Sigmoid colon (tissue), 7 donors: ENCODE results near the gene PARD3. TPM values are rescaled to one million over a fixed set of nuclear protein-coding genes. Genes with fewer than 3 reads are reported as not detected.

Experiments
- DNase-seq: peaks from one replicate; pipeline ENCODE4 v3.0.0-alpha.2; 2019
- H3K27ac ChIP-seq, 4 donors: fragments of 200-600 bp; sonication (generic); one replicate each; pipeline ENCODE4 v1.5.1; 2016 to 2019; ENCODE audit warnings: mild to moderate bottlenecking in 1 of 4
- H3K27me3 ChIP-seq, 3 donors: fragments of 200-600 bp; sonication (generic); one replicate each; pipeline ENCODE4 v1.5.1; 2019; ENCODE audit warnings: mild to moderate bottlenecking in 1 of 3
- H3K36me3 ChIP-seq, 4 donors: fragments of 200-600 bp; sonication (generic); one replicate each; pipeline ENCODE4 v1.5.1; 2016 to 2019
- H3K4me1 ChIP-seq, 4 donors: fragments of 200-600 bp; sonication (generic); one replicate each; pipeline ENCODE4 v1.5.1; 2017 to 2019
- H3K4me3 ChIP-seq, 4 donors: fragments of 200-600 bp; sonication (generic); one replicate each; pipeline ENCODE4 v1.5.1; 2017 to 2019; ENCODE audit warnings: mild to moderate bottlenecking in 2 of 4, moderate library complexity in 1 of 4
- H3K9me3 ChIP-seq, 4 donors: fragments of 200-600 bp in 3 of 4; sonication (generic) in 3 of 4; one replicate each; pipeline versions ENCODE4 v1.5.1 to v1.6.1; 2013 to 2019
- EP300 ChIP-seq, 4 donors: sonication (generic); formaldehyde crosslinking; IDR thresholded peaks; one replicate each; pipeline ENCODE4 v1.6.1; 2017; ENCODE audit warnings: antibody characterized with exemption in 4 of 4
- POLR2A ChIP-seq, 2 donors: fragments of 450-650 bp; IDR thresholded peaks; one replicate each; pipeline ENCODE4 v1.6.1; 2016; ENCODE audit warnings: antibody characterized with exemption in 2 of 2, mild to moderate bottlenecking in 2 of 2, moderate library complexity in 2 of 2
- POLR2AphosphoS5 ChIP-seq, 4 donors: sonication (generic); formaldehyde crosslinking; IDR thresholded peaks; one replicate each; pipeline ENCODE4 v1.6.1; 2017; ENCODE audit warnings: antibody characterized with exemption in 4 of 4
- WGBS, 2 donors: extraction: QIAGEN DNeasy Blood & Tissue Kit; methylation state at CpG; one replicate each; pipeline ENCODE4 v1.1.7; 2013; 5-methylcytosine and 5-hydroxymethylcytosine counted together
- intact Hi-C: fragments of 100-400 bp; cut with DNase I; formaldehyde crosslinking; loops from one replicate; pipeline ENCODE4 v1.15.1; 2023
- polyA plus RNA-seq, 3 donors: library from polyadenylated mRNA; stranded (reverse); fragments of 200-250 nt; gene quantifications; one replicate each; pipeline ENCODE4 v1.2.3, GENCODE V29; 2013
- total RNA-seq, 4 donors: library from RNA; depleted of rRNA; stranded (reverse); fragments of >200 nt; gene quantifications; one replicate each; pipeline ENCODE4 v1.1.0, GENCODE V29; 2016
- TF ChIP-seq, protein P1 (sequence below), 4 experiments: fragments of 450-650 bp in 3 of 4; fragments of 200-600 bp in 1 of 4; IDR thresholded peaks; one replicate each; pipeline ENCODE4 v1.5.1; 2016 to 2019; ENCODE audit warnings: antibody characterized with exemption in 4 of 4, mild to moderate bottlenecking in 3 of 4, moderate library complexity in 2 of 4
- donor health status: healthy with polysubstance abuse.
- donor health status: Bipolar disorder and iron deficiency.
- donor health status: healthy.

The PARD3 gene
- total and polyA plus RNA-seq, 7 donors = 17.5 to 96.4 (median 75.9) TPM

DNA sequence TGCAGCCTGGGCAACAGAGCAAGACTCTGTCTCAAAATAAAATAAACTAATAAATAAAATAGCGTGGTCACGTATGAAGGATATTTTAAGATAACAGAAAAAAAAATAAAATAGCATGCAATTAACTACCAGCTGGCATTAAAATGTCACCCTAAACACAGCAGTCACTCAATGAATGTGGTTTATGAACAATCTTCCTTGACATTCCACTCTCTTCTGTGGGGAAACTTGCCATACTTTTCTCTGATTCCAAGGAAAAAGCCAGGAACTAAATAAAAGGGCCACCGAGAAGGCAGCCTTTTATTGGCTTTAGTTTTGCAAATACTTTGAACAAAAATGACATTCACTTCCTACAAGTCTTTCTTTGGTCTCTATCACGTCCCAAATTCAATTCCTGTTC, 266.6 kb downstream of the PARD3 start:
- H3K4me3 ChIP-seq = no peak overlapping the region
- 75 to 83% methylated on average over 4 of the region's 4 CpGs for WGBS, 2 donors
- intact Hi-C loops = no loop called here
- no peak overlapping the region for H3K27ac ChIP-seq
- H3K27me3 ChIP-seq = no peaks in the 10 kb centered on the region
- no peaks in the 10 kb centered on the region for H3K36me3 ChIP-seq
- no peak for TF ChIP-seq POLR2AphosphoS5 (IDR thresholded peaks at IDR 0.05)
- TF ChIP-seq POLR2A (IDR thresholded peaks at IDR 0.05) = no peak
- TF ChIP-seq, protein P1, sequence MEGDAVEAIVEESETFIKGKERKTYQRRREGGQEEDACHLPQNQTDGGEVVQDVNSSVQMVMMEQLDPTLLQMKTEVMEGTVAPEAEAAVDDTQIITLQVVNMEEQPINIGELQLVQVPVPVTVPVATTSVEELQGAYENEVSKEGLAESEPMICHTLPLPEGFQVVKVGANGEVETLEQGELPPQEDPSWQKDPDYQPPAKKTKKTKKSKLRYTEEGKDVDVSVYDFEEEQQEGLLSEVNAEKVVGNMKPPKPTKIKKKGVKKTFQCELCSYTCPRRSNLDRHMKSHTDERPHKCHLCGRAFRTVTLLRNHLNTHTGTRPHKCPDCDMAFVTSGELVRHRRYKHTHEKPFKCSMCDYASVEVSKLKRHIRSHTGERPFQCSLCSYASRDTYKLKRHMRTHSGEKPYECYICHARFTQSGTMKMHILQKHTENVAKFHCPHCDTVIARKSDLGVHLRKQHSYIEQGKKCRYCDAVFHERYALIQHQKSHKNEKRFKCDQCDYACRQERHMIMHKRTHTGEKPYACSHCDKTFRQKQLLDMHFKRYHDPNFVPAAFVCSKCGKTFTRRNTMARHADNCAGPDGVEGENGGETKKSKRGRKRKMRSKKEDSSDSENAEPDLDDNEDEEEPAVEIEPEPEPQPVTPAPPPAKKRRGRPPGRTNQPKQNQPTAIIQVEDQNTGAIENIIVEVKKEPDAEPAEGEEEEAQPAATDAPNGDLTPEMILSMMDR (IDR thresholded peaks at IDR 0.05) = no peak
- no peak for TF ChIP-seq EP300 (IDR thresholded peaks at IDR 0.05)
- no peak for DNase-seq
- H3K9me3 ChIP-seq = no peaks in the 10 kb centered on the region
- peaks cover 0 to 34% (median 21%) of the 10 kb centered on the region in 4 donors for H3K4me1 ChIP-seq

DNA sequence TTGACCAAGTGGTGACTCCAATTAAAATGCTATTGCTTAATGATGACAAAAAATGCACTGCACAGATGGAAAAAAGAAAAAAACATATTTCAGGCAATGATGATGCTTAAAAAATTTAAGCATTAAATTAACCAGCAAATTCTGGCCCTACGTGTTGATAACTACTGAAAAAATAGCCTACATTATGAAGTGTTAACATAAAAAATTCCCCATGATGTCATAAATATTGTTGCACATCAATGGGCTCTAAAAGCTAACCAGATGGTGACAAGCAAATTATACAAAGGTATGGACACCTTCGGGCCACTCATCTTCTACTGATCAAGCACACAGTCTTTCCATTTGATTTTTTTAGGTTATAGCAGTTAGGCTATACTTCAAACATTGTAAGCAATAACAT, 267.4 kb downstream of the PARD3 start:
- Histone ChIP-seq H3K4me1 (peaks cover 0 to 34% (median 21%) of the 10 kb centered on the region in 4 donors), H3K27me3 (no peaks in the 10 kb centered on the region), H3K9me3 (no peaks in the 10 kb centered on the region), H3K27ac (no peak overlapping the region), H3K4me3 (no peak overlapping the region), H3K36me3 (no peaks in the 10 kb centered on the region)
- TF ChIP-seq POLR2AphosphoS5 (IDR thresholded peaks at IDR 0.05) = no peak
- no peak for TF ChIP-seq EP300 (IDR thresholded peaks at IDR 0.05)
- TF ChIP-seq, protein P1 (IDR thresholded peaks at IDR 0.05) = no peak
- no peak for DNase-seq
- intact Hi-C loops = no loop called here
- WGBS, 2 donors = 84 to 86% methylated on average over 2 of the region's 2 CpGs

DNA sequence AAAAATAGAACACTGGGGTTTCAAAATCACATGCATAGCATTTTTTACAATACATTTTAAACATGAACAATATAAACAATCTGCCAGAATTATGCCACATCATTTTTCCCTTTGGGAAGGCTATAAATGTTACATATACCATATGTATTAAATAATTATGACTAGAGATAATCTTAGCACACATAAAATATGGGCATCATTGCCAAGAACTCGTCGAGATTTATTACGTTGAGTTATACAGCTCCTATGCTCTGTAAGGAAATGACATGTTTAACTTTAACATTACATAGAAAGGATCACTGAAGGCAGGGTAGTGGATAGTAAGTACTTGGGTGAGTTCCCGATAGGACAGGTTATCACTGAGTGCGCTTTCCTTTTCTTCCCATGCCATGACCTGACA, 267.8 kb downstream of the PARD3 start:
- Histone ChIP-seq H3K9me3 (no peaks in the 10 kb centered on the region), H3K36me3 (no peaks in the 10 kb centered on the region), H3K4me1 (peaks cover 0 to 34% (median 21%) of the 10 kb centered on the region in 4 donors), H3K27me3 (no peaks in the 10 kb centered on the region), H3K27ac (no peak overlapping the region), H3K4me3 (no peak overlapping the region)
- TF ChIP-seq, protein P1 (IDR thresholded peaks at IDR 0.05) = no peak
- TF ChIP-seq POLR2A (IDR thresholded peaks at IDR 0.05) (no peak), EP300 (IDR thresholded peaks at IDR 0.05) (no peak), POLR2AphosphoS5 (IDR thresholded peaks at IDR 0.05) (no peak)
- intact Hi-C loops = no loop called here
- 27 to 56% methylated on average over 5 of the region's 5 CpGs for WGBS, 2 donors
- DNase-seq = no peak

DNA sequence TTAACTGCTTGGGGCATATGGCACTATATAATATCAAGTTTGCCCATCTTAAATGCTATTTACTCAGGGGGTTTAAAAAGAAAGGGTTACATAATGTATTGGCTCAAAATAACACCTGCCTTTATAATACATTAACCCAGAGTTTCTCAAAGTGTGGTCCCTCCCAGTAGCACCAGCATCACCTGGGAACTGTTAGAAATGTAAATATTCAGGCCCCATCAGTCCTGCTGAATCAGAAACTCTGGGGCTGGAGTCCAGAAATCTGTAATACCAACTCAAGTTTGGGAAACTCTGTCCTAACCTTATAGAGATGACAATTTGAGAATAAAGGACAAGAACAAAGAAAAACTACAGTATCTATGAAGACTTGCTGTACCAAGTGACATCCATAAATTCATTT, 270.7 kb downstream of the PARD3 start:
- intact Hi-C loops = no loop called here

More for the DNA sequence above, 270.7 kb downstream of the PARD3 start:
- Histone ChIP-seq H3K4me1 (peaks cover 0 to 44% (median 29%) of the 10 kb centered on the region in 4 donors), H3K27me3 (no peaks in the 10 kb centered on the region), H3K4me3 (no peak overlapping the region), H3K36me3 (no peaks in the 10 kb centered on the region), H3K27ac (no peak overlapping the region), H3K9me3 (no peaks in the 10 kb centered on the region)
- TF ChIP-seq EP300 (IDR thresholded peaks at IDR 0.05) (no peak), POLR2A (IDR thresholded peaks at IDR 0.05) (no peak), POLR2AphosphoS5 (IDR thresholded peaks at IDR 0.05) (no peak)
- TF ChIP-seq, protein P1 (IDR thresholded peaks at IDR 0.05) = no peak
- DNase-seq = no peak
